ENCODE data around the gene GK2.

The GK2 gene

DNA sequence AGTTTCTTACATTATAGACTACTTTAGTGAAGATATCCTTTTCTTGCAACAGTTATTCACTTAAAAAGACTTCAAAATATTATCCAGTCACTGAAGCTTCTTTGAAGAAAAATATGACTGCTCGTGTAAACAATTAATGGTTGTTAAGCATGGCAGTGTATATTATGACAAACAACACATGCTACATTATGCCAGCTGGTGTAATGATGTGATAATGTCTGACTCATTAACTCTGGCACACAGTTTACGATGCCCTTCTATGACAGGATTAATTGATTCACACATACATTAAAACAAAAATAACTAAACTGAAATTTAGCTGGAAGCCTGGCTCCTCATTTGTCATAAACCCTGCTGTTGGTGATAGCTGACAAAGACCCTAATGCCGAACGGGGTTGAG, 22.4 kb downstream of the GK2 start:
- no peak for DNase-seq (ENCODE audit: low read depth)

DNA sequence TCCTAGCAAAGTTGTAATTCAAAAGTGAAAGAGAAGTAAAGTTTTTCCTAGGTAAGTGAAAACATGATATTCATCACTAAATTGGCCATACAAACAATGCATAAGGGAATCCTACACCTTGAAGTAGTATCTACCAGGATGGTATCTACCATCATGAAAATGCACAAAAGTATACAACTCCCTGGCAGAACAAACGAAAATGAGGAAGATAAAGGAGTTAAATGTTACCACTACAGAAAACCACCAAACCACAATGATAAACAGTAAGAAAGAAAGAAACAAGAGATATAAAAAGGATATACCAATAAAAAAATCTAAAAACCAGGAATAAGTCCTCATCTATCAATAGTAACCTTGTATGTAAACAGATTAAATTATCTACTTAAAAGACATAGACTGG, 26.9 kb downstream of the GK2 start:
- no peak for DNase-seq (ENCODE audit: low read depth)

DNA sequence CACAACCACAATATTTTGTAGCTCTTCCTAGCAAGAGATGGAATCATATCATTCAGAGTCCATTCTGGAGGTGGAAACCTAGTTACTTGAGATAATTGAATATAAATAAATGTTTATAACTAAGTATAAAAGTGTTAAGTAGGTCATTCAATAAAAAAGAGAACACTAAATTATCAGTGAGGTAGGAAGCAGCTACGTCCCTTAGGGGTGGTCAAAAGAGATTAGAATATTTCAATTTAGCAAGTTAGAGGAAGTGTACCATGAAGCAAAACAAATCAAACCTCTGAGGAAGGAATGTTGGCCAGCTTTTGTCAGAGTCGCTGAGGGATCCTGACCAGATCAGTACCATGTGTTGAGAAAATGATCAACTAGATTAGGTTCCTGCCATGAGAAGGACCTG, 38.0 kb downstream of the GK2 start:
- no peak for DNase-seq (ENCODE audit: low read depth)

DNA sequence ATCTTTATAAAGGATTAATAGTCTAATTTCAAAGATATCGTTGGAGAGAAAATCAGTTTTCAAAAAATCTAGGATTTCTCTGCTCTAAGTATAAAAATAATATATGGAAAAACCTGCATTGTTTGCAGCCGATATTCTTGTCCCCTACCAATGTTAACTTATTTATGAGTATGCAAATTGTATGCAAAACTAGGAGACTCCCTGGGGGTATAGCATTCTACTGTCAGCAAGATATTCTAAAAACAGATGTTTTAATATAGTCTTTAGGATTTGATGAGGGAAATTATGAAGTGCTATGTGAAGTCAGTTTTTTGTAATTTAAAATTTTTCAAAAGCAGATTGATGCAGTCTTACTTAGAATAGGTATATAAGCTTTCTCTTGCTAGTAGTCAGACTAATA, 40.9 kb downstream of the GK2 start:
- DNase-seq (ENCODE audit: low read depth), result no peak

DNA sequence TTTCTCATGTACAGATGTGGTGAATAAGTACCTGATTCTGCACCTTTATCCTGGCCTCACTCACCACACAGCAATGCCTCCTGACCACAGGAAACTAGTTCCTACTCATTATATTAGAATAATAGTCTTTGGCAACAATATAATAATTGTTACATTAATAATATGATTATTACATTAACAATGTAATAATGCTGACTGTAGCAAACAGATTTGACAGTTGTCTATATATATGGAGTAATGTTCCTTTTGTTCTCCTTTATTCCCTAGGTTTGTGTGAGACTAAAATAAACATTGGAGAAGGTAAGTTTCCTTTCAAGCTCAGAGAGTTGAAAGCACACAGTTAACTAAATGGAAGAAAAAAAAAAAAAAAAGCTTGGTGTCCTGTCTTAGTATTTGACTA, 41.6 kb downstream of the GK2 start:
- no peak for DNase-seq (ENCODE audit: low read depth)

DNA sequence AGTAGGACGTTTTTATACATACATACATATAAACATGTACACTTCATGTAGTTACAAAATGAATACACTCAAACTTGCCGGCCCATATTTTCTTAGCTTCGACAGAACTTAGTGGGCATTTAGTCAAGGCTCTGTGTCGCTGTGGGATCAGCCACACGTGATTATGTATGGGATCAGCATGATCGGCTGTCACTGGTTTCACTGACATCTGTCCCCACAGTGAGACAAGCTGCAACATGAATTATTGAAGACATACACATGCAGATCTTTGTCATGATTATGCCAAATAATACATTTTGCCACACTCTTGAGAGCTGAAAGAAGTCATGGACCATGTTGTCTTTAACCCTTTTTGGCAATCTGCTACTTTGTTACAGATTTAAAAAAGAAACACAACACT, 44.0 kb downstream of the GK2 start:
- DNase-seq (ENCODE audit: low read depth), result no peak

DNA sequence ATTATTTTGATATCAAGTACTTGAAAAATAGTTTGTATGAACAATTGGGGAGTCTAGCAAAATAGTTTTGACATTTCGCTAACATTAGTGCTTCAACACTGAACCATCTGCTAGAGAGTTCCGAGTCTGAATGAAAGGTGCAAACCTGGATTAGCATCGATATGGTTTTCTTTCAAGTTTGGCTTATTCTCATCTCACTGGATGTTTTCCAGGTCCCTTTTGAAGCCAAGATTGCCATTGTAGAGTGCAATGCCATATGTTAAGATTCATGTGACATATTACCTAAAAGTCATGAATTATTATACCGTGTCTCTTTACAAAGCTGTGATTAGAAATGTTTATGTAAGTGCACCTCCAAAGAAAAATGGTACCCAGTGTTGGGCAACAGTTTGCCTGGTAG, 45.4 kb downstream of the GK2 start:
- no peak for DNase-seq (ENCODE audit: low read depth)

DNA sequence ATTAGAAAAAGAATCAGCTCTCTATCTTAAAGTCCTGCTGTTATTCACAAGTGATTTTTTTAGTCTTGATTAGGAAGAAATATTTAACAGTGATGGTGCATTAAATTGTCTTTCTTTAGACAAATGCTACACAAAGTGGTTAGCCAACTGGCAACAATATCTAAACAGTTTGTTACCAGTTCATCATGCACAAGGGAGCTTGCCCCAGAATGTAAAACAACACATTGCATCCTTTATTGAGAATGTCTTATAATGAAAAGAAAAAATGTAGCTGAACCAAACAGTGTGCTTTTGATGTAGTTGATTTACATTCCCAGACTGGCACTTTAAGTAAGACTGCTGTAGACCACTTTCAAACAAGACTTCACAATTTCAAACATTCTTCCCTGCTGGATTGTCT, 48.0 kb downstream of the GK2 start:
- DNase-seq (ENCODE audit: low read depth), result no peak

DNA sequence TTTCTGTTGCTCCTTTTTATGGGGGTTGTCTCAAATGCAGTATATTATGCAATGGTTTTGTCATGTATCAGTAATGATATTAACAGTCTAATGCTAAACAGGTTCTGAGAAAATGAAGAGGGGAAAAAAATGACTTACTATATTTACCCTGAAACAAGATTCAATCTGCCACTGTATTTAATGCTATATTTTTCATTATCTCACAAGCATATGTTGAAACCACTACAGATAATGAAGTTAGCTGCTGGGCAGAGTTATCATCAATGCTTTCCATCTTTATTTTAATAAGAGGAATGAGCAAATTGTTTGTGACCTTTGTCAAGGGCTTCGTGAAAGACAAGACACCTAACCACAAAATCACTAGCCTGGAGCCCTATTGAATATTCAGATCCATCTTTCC, 49.6 kb downstream of the GK2 start:
- DNase-seq (ENCODE audit: low read depth), result no peak

DNA sequence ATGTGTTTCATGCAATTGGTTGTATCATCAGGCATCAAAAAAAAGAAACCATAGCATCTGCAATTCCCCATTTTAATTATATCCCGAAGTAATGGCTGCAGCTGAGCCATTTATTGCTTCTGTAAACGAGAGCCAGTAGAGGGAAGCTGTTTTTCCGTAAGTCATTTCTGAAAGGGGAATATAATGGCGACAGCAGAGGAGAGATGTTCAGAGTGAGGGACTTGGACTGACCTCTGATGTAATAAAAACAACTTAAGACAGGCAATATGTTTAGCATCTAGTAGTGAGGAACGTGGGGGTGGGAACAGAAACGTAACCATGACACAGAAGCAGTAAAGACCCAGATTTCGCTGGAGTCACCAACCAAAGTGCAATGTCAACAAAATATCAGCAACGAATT, 50.7 kb downstream of the GK2 start:
- DNase-seq (ENCODE audit: low read depth), result no peak

Data from activated T-cell treated with anti-CD3 and anti-CD28 coated beads for 24 hours (primary cell).